GM19035 (cell line): Measurements from ENCODE around the gene NCAN.
"Not testable (repeated sequence)": the region's sequence is repeated elsewhere in the genome, so short reads cannot be mapped to it uniquely, and the experiment has no call there.

ENCODE experiments used
- ATAC-seq: cut with Tn5 transposase; IDR thresholded peaks from one replicate; pipeline ENCODE4 v1.9.1; 2021; ENCODE audit not compliant: unreplicated experiment

Gene NCAN

GRCh38 chr19:19211499-19212420 lies at the start of gene NCAN:
Gene NCAN, plus strand, starts transcription at chr19:19211958. Its CDS starts 4,996 bp downstream, at chr19:19216954.
- ATAC-seq, result no peak

- ATAC-seq, result no peak
Observed at GRCh38 chr19:19162495-19162894, 49.3 kb upstream of the NCAN start.

- no peak for ATAC-seq
Observed at GRCh38 chr19:19165396-19165795, 46.4 kb upstream of the NCAN start.

GRCh38 chr19:19167612-19168011 lies 44.1 kb upstream of the NCAN start:
- no peak for ATAC-seq

GRCh38 chr19:19169236-19170052 lies 42.3 kb upstream of the NCAN start:
- ATAC-seq, result no peak

- ATAC-seq, result peak; percentile 79
Observed at GRCh38 chr19:19170053-19170872, 41.5 kb upstream of the NCAN start, which contains the start of gene MEF2B. Gene MEF2B, minus strand, starts transcription at chr19:19170263. Its CDS starts 19,528 bp downstream, at chr19:19150735.

GRCh38 chr19:19170873-19171672 lies 40.7 kb upstream of the NCAN start:
- no peak for ATAC-seq

- ATAC-seq, result no peak
Observed at GRCh38 chr19:19171821-19172532, 39.8 kb upstream of the NCAN start.

- ATAC-seq, result not testable (repeated sequence)
Observed at GRCh38 chr19:19173243-19173642, 38.5 kb upstream of the NCAN start.

GRCh38 chr19:19176950-19177349 lies 34.8 kb upstream of the NCAN start:
- no peak for ATAC-seq

- no peak for ATAC-seq
Observed at GRCh38 chr19:19179548-19180441, 32.0 kb upstream of the NCAN start.

- ATAC-seq, result no peak
Observed at GRCh38 chr19:19181488-19181998, 30.2 kb upstream of the NCAN start.

- ATAC-seq, result no peak
Observed at GRCh38 chr19:19185853-19186740, 25.7 kb upstream of the NCAN start.

GRCh38 chr19:19186742-19187141 lies 25.0 kb upstream of the NCAN start:
- ATAC-seq, result no peak

GRCh38 chr19:19191768-19192077 lies 20.0 kb upstream of the NCAN start:
- peak; percentile 1 for ATAC-seq

- peak; percentile 77 for ATAC-seq
Observed at GRCh38 chr19:19192078-19192882, 19.5 kb upstream of the NCAN start, which contains the start of the genes BORCS8 and RFXANK. Gene BORCS8, minus strand, starts transcription at chr19:19192152. Its CDS starts 35 bp downstream, at chr19:19192117. Gene RFXANK, plus strand, starts transcription at chr19:19192258. Its CDS starts 1,689 bp downstream, at chr19:19193947.
